OCI-LY1 (cell line): Measurements from ENCODE around the gene PRR33.

Experiments used
- EZH2 ChIP-seq: fragments of 200-600 bp; sonication (generic), shearing (Covaris generic); IDR thresholded peaks from 2 replicates; pipeline ENCODE4 v1.8.0; 2017; ENCODE audit warnings: borderline replicate concordance, mixed run types, mild to moderate bottlenecking, antibody characterized with exemption, low read length, moderate library complexity, mixed read lengths
- TF ChIP-seq, protein P1 (sequence below): fragments of 200-600 bp; sonication (generic), shearing (Covaris generic); IDR thresholded peaks from 2 replicates; pipeline ENCODE4 v1.5.1; 2017; ENCODE audit warnings: mild to moderate bottlenecking, antibody characterized with exemption, low read length, moderate library complexity, mixed read lengths

DNA sequence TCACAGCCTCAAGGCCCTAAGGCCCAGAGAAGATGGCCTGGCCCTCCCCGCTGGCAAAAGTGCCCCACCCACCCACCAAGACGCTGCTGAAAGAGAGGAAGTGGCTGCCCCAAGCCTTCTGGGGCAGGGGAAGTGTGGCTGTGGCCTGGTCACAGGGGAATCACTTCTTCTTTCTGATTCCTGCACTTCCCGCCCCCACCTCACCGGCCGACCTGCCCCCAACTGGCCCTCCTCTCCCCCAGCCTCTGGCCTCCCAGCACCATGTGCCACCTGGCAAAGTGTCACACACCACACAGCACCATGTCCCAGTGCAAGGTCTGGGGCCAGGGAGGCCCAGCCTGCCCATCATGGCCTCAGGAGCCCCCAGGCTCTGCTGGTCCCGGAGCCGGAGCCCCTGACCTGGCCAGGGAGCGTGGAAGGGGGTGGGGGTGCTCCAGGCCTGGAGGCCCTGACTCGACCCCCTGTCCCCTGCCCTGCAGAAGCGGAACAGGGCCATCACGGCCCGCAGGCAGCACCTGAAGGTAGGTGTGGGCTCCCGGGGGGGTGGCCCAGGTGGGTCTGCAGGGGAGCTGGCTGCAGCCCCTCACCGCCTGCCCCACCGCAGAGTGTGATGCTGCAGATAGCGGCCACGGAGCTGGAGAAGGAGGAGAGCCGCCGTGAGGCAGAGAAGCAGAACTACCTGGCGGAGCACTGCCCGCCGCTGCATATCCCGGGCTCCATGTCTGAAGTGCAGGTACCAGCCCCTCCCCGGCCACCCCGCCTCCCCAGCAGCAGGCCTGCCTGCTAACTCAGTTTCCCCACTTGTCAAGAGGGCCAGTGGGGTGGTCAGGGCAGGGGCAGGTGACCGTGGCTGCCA, 51.5 kb downstream of the PRR33 start:
- no peak for TF ChIP-seq EZH2
- TF ChIP-seq, protein P1, sequence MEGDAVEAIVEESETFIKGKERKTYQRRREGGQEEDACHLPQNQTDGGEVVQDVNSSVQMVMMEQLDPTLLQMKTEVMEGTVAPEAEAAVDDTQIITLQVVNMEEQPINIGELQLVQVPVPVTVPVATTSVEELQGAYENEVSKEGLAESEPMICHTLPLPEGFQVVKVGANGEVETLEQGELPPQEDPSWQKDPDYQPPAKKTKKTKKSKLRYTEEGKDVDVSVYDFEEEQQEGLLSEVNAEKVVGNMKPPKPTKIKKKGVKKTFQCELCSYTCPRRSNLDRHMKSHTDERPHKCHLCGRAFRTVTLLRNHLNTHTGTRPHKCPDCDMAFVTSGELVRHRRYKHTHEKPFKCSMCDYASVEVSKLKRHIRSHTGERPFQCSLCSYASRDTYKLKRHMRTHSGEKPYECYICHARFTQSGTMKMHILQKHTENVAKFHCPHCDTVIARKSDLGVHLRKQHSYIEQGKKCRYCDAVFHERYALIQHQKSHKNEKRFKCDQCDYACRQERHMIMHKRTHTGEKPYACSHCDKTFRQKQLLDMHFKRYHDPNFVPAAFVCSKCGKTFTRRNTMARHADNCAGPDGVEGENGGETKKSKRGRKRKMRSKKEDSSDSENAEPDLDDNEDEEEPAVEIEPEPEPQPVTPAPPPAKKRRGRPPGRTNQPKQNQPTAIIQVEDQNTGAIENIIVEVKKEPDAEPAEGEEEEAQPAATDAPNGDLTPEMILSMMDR: peak; percentile 16; the same call in 1 of the 2 replicates
